ENCODE data around the gene MED9. TPM values are rescaled to one million over a fixed set of nuclear protein-coding genes. Genes with fewer than 3 reads are reported as not detected.

MED9 gene
- total and polyA plus RNA-seq, 7 donors: 9.7 to 17.9 (median 15.3) TPM

- intact Hi-C loops (cut with DNase I): no loop called here
- 22 to 48% methylated on average over 12 of the region's 12 CpGs for WGBS, 2 donors
Measured at GRCh38 chr17:17445925-17446665, 30.7 kb upstream of the MED9 start.

GRCh38 chr17:17446666-17447155 is 30.1 kb upstream of the MED9 start:
- H3K27me3 ChIP-seq: no peaks in the 10 kb centered on the region
- no peak overlapping the region for H3K27ac ChIP-seq
- 77 to 88% methylated on average over 4 of the region's 4 CpGs for WGBS, 2 donors
- H3K9me3 ChIP-seq: no peaks in the 10 kb centered on the region
- no peak overlapping the region for H3K4me3 ChIP-seq
- H3K4me1 ChIP-seq: no peaks in the 10 kb centered on the region
- no peak for TF ChIP-seq CTCF (IDR thresholded peaks at IDR 0.05)
- TF ChIP-seq POLR2AphosphoS5 (IDR thresholded peaks at IDR 0.05): no peak
- TF ChIP-seq POLR2A (IDR thresholded peaks at IDR 0.05): no peak
- TF ChIP-seq EP300 (IDR thresholded peaks at IDR 0.05): no peak
- no peaks in the 10 kb centered on the region for H3K36me3 ChIP-seq
- no peak for DNase-seq
- intact Hi-C loops (cut with DNase I): no loop called here

More at GRCh38 chr17:17445925-17446665, 30.7 kb upstream of the MED9 start:
- no peak for DNase-seq
- H3K9me3 ChIP-seq: no peaks in the 10 kb centered on the region
- H3K36me3 ChIP-seq: no peaks in the 10 kb centered on the region
- H3K27me3 ChIP-seq: no peaks in the 10 kb centered on the region
- no peaks in the 10 kb centered on the region for H3K4me1 ChIP-seq
- H3K4me3 ChIP-seq: no peak overlapping the region
- H3K27ac ChIP-seq: no peak overlapping the region
- TF ChIP-seq POLR2AphosphoS5 (IDR thresholded peaks at IDR 0.05) (no peak), EP300 (IDR thresholded peaks at IDR 0.05) (no peak), POLR2A (IDR thresholded peaks at IDR 0.05) (no peak), CTCF (IDR thresholded peaks at IDR 0.05) (no peak)

- DNase-seq: no peak
- no peak overlapping the region for H3K27ac ChIP-seq
Measured at GRCh38 chr17:17447264-17447663, 29.5 kb upstream of the MED9 start.

GRCh38 chr17:17448076-17448475 is 28.7 kb upstream of the MED9 start:
- Histone ChIP-seq H3K9me3 (no peaks in the 10 kb centered on the region), H3K36me3 (no peaks in the 10 kb centered on the region), H3K27me3 (no peaks in the 10 kb centered on the region), H3K4me3 (no peak overlapping the region), H3K4me1 (no peaks in the 10 kb centered on the region), H3K27ac (no peak overlapping the region)
- DNase-seq: no peak
- WGBS, 2 donors: 50 to 66% methylated on average over 5 of the region's 5 CpGs
- intact Hi-C loops (cut with DNase I): no loop called here
- no peak for TF ChIP-seq POLR2A (IDR thresholded peaks at IDR 0.05)
- TF ChIP-seq EP300 (IDR thresholded peaks at IDR 0.05): no peak
- no peak for TF ChIP-seq POLR2AphosphoS5 (IDR thresholded peaks at IDR 0.05)
- TF ChIP-seq CTCF (IDR thresholded peaks at IDR 0.05): no peak

More at GRCh38 chr17:17447264-17447663, 29.5 kb upstream of the MED9 start:
- intact Hi-C loops (cut with DNase I): no loop called here
- no peaks in the 10 kb centered on the region for H3K4me1 ChIP-seq
- no peaks in the 10 kb centered on the region for H3K9me3 ChIP-seq
- no peak overlapping the region for H3K4me3 ChIP-seq
- no peaks in the 10 kb centered on the region for H3K27me3 ChIP-seq
- 91 to 92% methylated on average over 5 of the region's 5 CpGs for WGBS, 2 donors
- TF ChIP-seq CTCF (IDR thresholded peaks at IDR 0.05) (no peak), EP300 (IDR thresholded peaks at IDR 0.05) (no peak), POLR2AphosphoS5 (IDR thresholded peaks at IDR 0.05) (no peak)
- H3K36me3 ChIP-seq: no peaks in the 10 kb centered on the region
